Panc1 (cell line): ENCODE results near the gene AFG3L2. TPM values are rescaled to one million over a fixed set of nuclear protein-coding genes. Genes with fewer than 3 reads are reported as not detected.

Source experiments
- ATAC-seq: fragments of 200-7000 bp; cut with Tn5 transposase; 2 replicates; pipeline ENCODE4 v1.9.1; 2020; ENCODE audit warnings: mild to moderate bottlenecking, moderate library complexity
- BruUV-seq: library from RNA; stranded (reverse); fragments of 400-500 nt; replicated peaks from 2 replicates; lab custom pipeline; 2021; lab: Mats Ljungman, UMichigan
- CTCF ChIA-PET: fragments of 300-600 bp; sonication (Branson Sonifier 250); formaldehyde crosslinking; loops from one replicate; lab custom pipeline; 2022; ENCODE audit warnings: antibody characterized with exemption; lab: Charles Lee
- POLR2A ChIA-PET: fragments of 300-600 bp; sonication (Branson Sonifier 250); formaldehyde crosslinking; loops from one replicate; lab custom pipeline; 2022; ENCODE audit warnings: antibody characterized with exemption; lab: Charles Lee
- DNase-seq: peaks from one replicate; pipeline ENCODE4 v3.0.0-alpha.2; 2010; ENCODE audit warnings: low read depth, low spot score
- H3K27ac ChIP-seq: 2 replicates; pipeline ENCODE4 v1.5.1; 2011; ENCODE audit warnings: mild to moderate bottlenecking, low read length, inconsistent platforms
- H3K27me3 ChIP-seq: fragments of 200-500 bp; sonication (Bioruptor generic); 2 replicates; pipeline ENCODE4 v1.6.0; 2014; ENCODE audit warnings: low read length, inconsistent platforms; ENCODE audit not compliant: control insufficient read depth, insufficient read depth
- H3K36me3 ChIP-seq: fragments of 200-500 bp; sonication (Bioruptor generic); 2 replicates; pipeline ENCODE4 v1.5.1; 2014; ENCODE audit warnings: inconsistent platforms, mild to moderate bottlenecking, low read length, moderate library complexity; ENCODE audit not compliant: control insufficient read depth, insufficient read depth
- H3K4me1 ChIP-seq: 2 replicates; pipeline ENCODE4 v1.5.1; 2011; ENCODE audit warnings: inconsistent platforms, mild to moderate bottlenecking, low read length, moderate library complexity; ENCODE audit not compliant: control insufficient read depth, insufficient read depth
- H3K4me3 ChIP-seq, 2 experiments: 2 replicates each; pipeline ENCODE4 v1.5.1; 2011 to 2012; ENCODE audit warnings: low read depth in 2 of 2, low read length in 2 of 2, mild to moderate bottlenecking in 2 of 2, inconsistent platforms in 1 of 2, moderate library complexity in 1 of 2
- H3K9me3 ChIP-seq: fragments of 200-500 bp; sonication (Bioruptor generic); 2 replicates; pipeline ENCODE4 v1.5.1; 2014; ENCODE audit warnings: low read depth, mild to moderate bottlenecking, inconsistent platforms, low read length, moderate library complexity; ENCODE audit not compliant: control insufficient read depth, insufficient read depth
- CTCF ChIP-seq: fragments of 450-650 bp; IDR thresholded peaks from 2 replicates; pipeline ENCODE4 v1.5.1; 2017; ENCODE audit warnings: mild to moderate bottlenecking
- POLR2AphosphoS5 ChIP-seq: IDR thresholded peaks from 2 replicates; pipeline ENCODE4 v1.6.1; 2012; ENCODE audit warnings: mild to moderate bottlenecking, low read depth, low read length, moderate library complexity
- REST ChIP-seq, 2 experiments: IDR thresholded peaks; 2 replicates each; pipeline ENCODE4 v1.6.1; 2011 to 2012; ENCODE audit warnings: low read depth in 2 of 2, control low read depth in 1 of 2, low read length in 1 of 2, mild to moderate bottlenecking in 1 of 2, moderate library complexity in 1 of 2; ENCODE audit not compliant: insufficient read depth in 1 of 2
- SIN3A ChIP-seq: IDR thresholded peaks from 2 replicates; pipeline ENCODE4 v1.6.1; 2012; ENCODE audit warnings: low read depth, mild to moderate bottlenecking, low read length, moderate library complexity, borderline replicate concordance; ENCODE audit not compliant: insufficient read depth
- TCF7L2 ChIP-seq: IDR thresholded peaks from 2 replicates; pipeline ENCODE4 v1.6.1; 2011; ENCODE audit warnings: mild to moderate bottlenecking, low read depth, low read length, inconsistent platforms
- in situ Hi-C: cut with HindIII; loops from 2 replicates; pipeline ENCODE4 v1.10.0; 2016; ENCODE audit warnings: low sequenced_read_pairs, low pct_unique_long_range_greater_than_20kb
- intact Hi-C: fragments of 100-400 bp; cut with micrococcal nuclease; formaldehyde crosslinking; loops from one replicate; pipeline ENCODE4 v1.10.0; 2022; ENCODE audit not compliant: unreplicated experiment
- total RNA-seq: library from RNA; stranded (reverse); gene quantifications from one replicate; pipeline ENCODE4 v1.2.1, GENCODE V29; 2021; ENCODE audit not compliant: unreplicated experiment

The AFG3L2 gene
- total RNA-seq, 1 experiment from 2014 or later = 58.0 TPM

GRCh38 chr18:12345491-12346239 lies 31.4 kb downstream of the AFG3L2 start:
- no peaks in the 10 kb centered on the region for H3K27me3 ChIP-seq
- H3K27ac ChIP-seq = no peak overlapping the region
- BruUV-seq = no TSS peak
- ChIA-PET CTCF (no interaction called here), POLR2A (no interaction called here)
- H3K4me1 ChIP-seq = no peaks in the 10 kb centered on the region
- TF ChIP-seq REST (IDR thresholded peaks at IDR 0.05; ENCODE audit: insufficient read depth in 1 of 2, low read depth in 2 of 2, low read length in 1 of 2) (no peak), CTCF (no peak), POLR2AphosphoS5 (no peak), SIN3A (no peak), TCF7L2 (no peak)
- intact Hi-C loops = no loop called here
- in situ Hi-C loops = no loop called here
- H3K36me3 ChIP-seq = peaks cover 22% of the 10 kb centered on the region
- no peak overlapping the region for H3K4me3 ChIP-seq
- no peak for ATAC-seq
- no peaks in the 10 kb centered on the region for H3K9me3 ChIP-seq
- no peak for DNase-seq

GRCh38 chr18:12342661-12343060 lies 34.4 kb downstream of the AFG3L2 start:
- H3K27ac ChIP-seq = no peak overlapping the region
- DNase-seq (no peak), ATAC-seq (no peak)
- H3K4me1 ChIP-seq = no peaks in the 10 kb centered on the region
- H3K27me3 ChIP-seq = no peaks in the 10 kb centered on the region
- in situ Hi-C loops (no loop called here), intact Hi-C loops (no loop called here)
- no peaks in the 10 kb centered on the region for H3K9me3 ChIP-seq
- CTCF ChIA-PET = no interaction called here
- POLR2A ChIA-PET = no interaction called here
- H3K36me3 ChIP-seq = peaks cover 10% of the 10 kb centered on the region
- BruUV-seq = no TSS peak
- H3K4me3 ChIP-seq = no peak overlapping the region
- TF ChIP-seq TCF7L2 = no peak
- TF ChIP-seq REST (IDR thresholded peaks at IDR 0.05; ENCODE audit: insufficient read depth in 1 of 2, low read depth in 2 of 2, low read length in 1 of 2) = no peak
- TF ChIP-seq SIN3A = no peak
- no peak for TF ChIP-seq CTCF
- TF ChIP-seq POLR2AphosphoS5 = no peak
